GM12878 (cell line): ENCODE measurements around the gene MRPL23. TPM values are rescaled to one million over a fixed set of nuclear protein-coding genes. Genes with fewer than 3 reads are reported as not detected.

ENCODE experiments used
- ATAC-seq: fragments of 200-7000 bp; cut with Tn5 transposase; 3 replicates; pipeline ENCODE4 v1.9.1; 2020; ENCODE audit warnings: mild to moderate bottlenecking, moderate library complexity
- BruUV-seq: library from RNA; stranded (reverse); fragments of 400-500 nt; replicated peaks from 2 replicates; lab custom pipeline; 2021; lab: Mats Ljungman, UMichigan
- CTCF ChIA-PET: fragments of 300-600 bp; sonication (Branson Sonifier 250); formaldehyde crosslinking; extraction: SDS; loops from one replicate; lab custom pipeline; 2021; ENCODE audit warnings: inconsistent platforms; lab: Yijun Ruan, JAX
- POLR2A ChIA-PET: fragments of 350-600 bp; formaldehyde crosslinking; extraction: SDS; loops from one replicate; lab custom pipeline; 2021; ENCODE audit warnings: inconsistent platforms; lab: Charles Lee
- RAD21 ChIA-PET: fragments of 300-600 bp; sonication (Branson Sonifier 250); formaldehyde crosslinking; loops from one replicate; lab custom pipeline; 2023; ENCODE audit warnings: antibody characterized with exemption; ENCODE audit not compliant: unreplicated experiment; lab: Charles Lee
- SMC1A ChIA-PET: fragments of 300-600 bp; sonication (Branson Sonifier 250); formaldehyde crosslinking; loops from one replicate; lab custom pipeline; 2023; ENCODE audit not compliant: unreplicated experiment, uncharacterized antibody; lab: Charles Lee
- DNase-seq: peaks from one replicate; pipeline ENCODE4 v3.0.0-alpha.2; 2011; ENCODE audit warnings: low read depth, low spot score
- FAIRE-seq: peaks from 3 replicates; lab custom pipeline; 2011; peaks lifted over from hg19 to GRCh38; lab: Jason Lieb, UNC
- H2AFZ ChIP-seq: 2 replicates; pipeline ENCODE4 v1.6.0; 2011; ENCODE audit warnings: low read depth, low read length, control low read depth; ENCODE audit not compliant: control insufficient read depth
- H3K27ac ChIP-seq: 2 replicates; pipeline ENCODE4 v1.5.1; 2011; ENCODE audit warnings: control low read depth; ENCODE audit not compliant: control insufficient read depth, insufficient read depth
- H3K27me3 ChIP-seq, 2 experiments: replicated peaks in 1 of 2; 2 replicates each; pipeline versions ENCODE4 v1.6.0 to v1.6.1; 2011; ENCODE audit warnings: low read length in 1 of 2; ENCODE audit not compliant: control insufficient read depth in 2 of 2, insufficient read depth in 2 of 2
- H3K36me3 ChIP-seq, 2 experiments: 2 replicates each; pipeline ENCODE4 v1.5.1; 2011; ENCODE audit warnings: low read length in 1 of 2; ENCODE audit not compliant: control insufficient read depth in 2 of 2, insufficient read depth in 2 of 2
- H3K4me1 ChIP-seq: 2 replicates; pipeline ENCODE4 v1.6.1; 2011; ENCODE audit warnings: mild to moderate bottlenecking, low read length, moderate library complexity, mixed read lengths; ENCODE audit not compliant: control insufficient read depth, insufficient read depth
- H3K4me2 ChIP-seq: 2 replicates; pipeline ENCODE4 v1.6.0; 2011; ENCODE audit warnings: control low read depth; ENCODE audit not compliant: control insufficient read depth, insufficient read depth
- H3K4me3 ChIP-seq: fragments of 200-600 bp; sonication (generic); 2 replicates; pipeline ENCODE4 v1.5.1; 2016
- H3K79me2 ChIP-seq: 2 replicates; pipeline ENCODE4 v1.6.0; 2011; ENCODE audit warnings: low read length; ENCODE audit not compliant: control insufficient read depth, insufficient read depth
- H3K9ac ChIP-seq: 2 replicates; pipeline ENCODE4 v1.8.0; 2011; ENCODE audit warnings: low read length, control low read depth, mixed read lengths; ENCODE audit not compliant: control insufficient read depth, insufficient read depth
- H3K9me3 ChIP-seq: replicated peaks from 3 replicates; pipeline ENCODE4 v1.5.1; 2011; ENCODE audit warnings: mild to moderate bottlenecking, low read length; ENCODE audit not compliant: control insufficient read depth, insufficient read depth
- H4K20me1 ChIP-seq: 2 replicates; pipeline ENCODE4 v1.6.0; 2011; ENCODE audit not compliant: control insufficient read depth, insufficient read depth
- ATF3 ChIP-seq: IDR thresholded peaks from 2 replicates; pipeline ENCODE4 v1.6.1; 2011; ENCODE audit warnings: low read depth, mild to moderate bottlenecking, low read length, moderate library complexity, borderline replicate concordance; ENCODE audit errors: extremely low read depth
- CEBPZ ChIP-seq: fragments of 150-350 bp; IDR thresholded peaks from 2 replicates; pipeline ENCODE4 v1.6.1; 2016; ENCODE audit warnings: low read depth, low read length
- E4F1 ChIP-seq: fragments of 450-650 bp; IDR thresholded peaks from 2 replicates; pipeline ENCODE4 v1.6.1; 2018; ENCODE audit warnings: borderline replicate concordance, mild to moderate bottlenecking; ENCODE audit not compliant: partially characterized antibody
- GABPA ChIP-seq: IDR thresholded peaks from 2 replicates; pipeline ENCODE4 v1.6.1; 2014; ENCODE audit warnings: antibody characterized with exemption, low read depth, mild to moderate bottlenecking, inconsistent platforms
- IKZF2 ChIP-seq, 2 experiments: fragments of 450-650 bp; IDR thresholded peaks; 2 replicates each; pipeline ENCODE4 v1.6.1; 2017; ENCODE audit warnings: mild to moderate bottlenecking in 2 of 2, moderate library complexity in 2 of 2
- RCOR1 ChIP-seq: conservative IDR thresholded peaks from 2 replicates; pipeline ENCODE4 v1.6.1; 2012; ENCODE audit warnings: low read depth, low read length, improper control_type of control experiment
- SP1 ChIP-seq: IDR thresholded peaks from one replicate; pipeline ENCODE4 v1.6.1; 2011; ENCODE audit warnings: low read depth, low read length
- STAT1 ChIP-seq: fragments of 450-650 bp; conservative IDR thresholded peaks from 2 replicates; pipeline ENCODE4 v1.6.1; 2014; ENCODE audit warnings: antibody characterized with exemption, mild to moderate bottlenecking
- TAF1 ChIP-seq: IDR thresholded peaks from 2 replicates; pipeline ENCODE4 v1.6.1; 2011; ENCODE audit warnings: mild to moderate bottlenecking, low read depth, low read length, borderline replicate concordance
- ZBTB4 ChIP-seq: fragments of 450-650 bp; formaldehyde crosslinking; IDR thresholded peaks from 2 replicates; pipeline ENCODE4 v1.4.0; 2022; ENCODE audit warnings: mild to moderate bottlenecking, moderate library complexity
- ZNF24 ChIP-seq: fragments of 450-650 bp; IDR thresholded peaks from 2 replicates; pipeline ENCODE4 v1.6.1; 2017; ENCODE audit warnings: antibody characterized with exemption, mild to moderate bottlenecking
- WGBS: methylation state at CpG from one replicate; pipeline ENCODE4 v1.1.6; 2016; ENCODE audit warnings: low lambda C conversion rate; ENCODE audit not compliant: insufficient replicate concordance, insufficient coverage; ENCODE audit errors: missing lambda C conversion rate; 5-methylcytosine and 5-hydroxymethylcytosine counted together
- in situ Hi-C: fragments of 300-500 bp; cut with MboI; formaldehyde crosslinking; loops from 9 replicates; pipeline ENCODE4 v1.14.3; 2018; ENCODE audit warnings: mixed read lengths
- intact Hi-C: fragments of 100-400 bp; cut with micrococcal nuclease; formaldehyde crosslinking; loops from one replicate; pipeline ENCODE4 v1.14.2; 2022; ENCODE audit not compliant: unreplicated experiment
- polyA plus RNA-seq, 11 experiments: library from polyadenylated mRNA; depleted of rRNA in 4 of 11; unstranded in 6 of 11; stranded (reverse) in 5 of 11; fragments of >200 nt; fragmentation: Nextera tagmentation in 4 of 11; fragmentation: Illumina TruSeq in 1 of 11; extraction: Ambion mirVana in 4 of 11; extraction: Trizol in 1 of 11; gene quantifications; 1 replicate in 1 of 11; 2 replicates in 10 of 11; pipeline versions ENCODE4 v1.2.1 to v1.2.3, GENCODE V29; 2011 to 2016; ENCODE audit warnings: inconsistent platforms in 2 of 11, missing spikeins in 2 of 11, low read depth in 1 of 11
- total RNA-seq, 4 experiments: library from RNA; depleted of rRNA in 3 of 4; stranded (reverse); fragments of >200 nt in 3 of 4; fragmentation: Illumina TruSeq in 1 of 4; extraction: Trizol in 1 of 4; gene quantifications; 2 replicates each; pipeline versions ENCODE4 v1.2.1 to v1.2.3, GENCODE V29; 2013 to 2021
- TF ChIP-seq, protein P1 (sequence below), 3 experiments: IDR thresholded peaks in 2 of 3; conservative IDR thresholded peaks in 1 of 3; 2 replicates each; pipeline ENCODE4 v1.5.1; 2011; ENCODE audit warnings: low read depth in 3 of 3, low read length in 3 of 3, mild to moderate bottlenecking in 3 of 3, control low read depth in 2 of 3, moderate library complexity in 2 of 3, inconsistent platforms in 1 of 3, mixed read lengths in 1 of 3; ENCODE audit not compliant: control insufficient read depth in 2 of 3, insufficient read depth in 1 of 3; ENCODE audit errors: extremely low read depth in 1 of 3

The MRPL23 gene
- total and polyA plus RNA-seq, 10 of the 15 experiments (the other 5 are each of a cell fraction or from before 2014, with no cell fraction given): 1.6 to 207 (median 126) TPM

DNA sequence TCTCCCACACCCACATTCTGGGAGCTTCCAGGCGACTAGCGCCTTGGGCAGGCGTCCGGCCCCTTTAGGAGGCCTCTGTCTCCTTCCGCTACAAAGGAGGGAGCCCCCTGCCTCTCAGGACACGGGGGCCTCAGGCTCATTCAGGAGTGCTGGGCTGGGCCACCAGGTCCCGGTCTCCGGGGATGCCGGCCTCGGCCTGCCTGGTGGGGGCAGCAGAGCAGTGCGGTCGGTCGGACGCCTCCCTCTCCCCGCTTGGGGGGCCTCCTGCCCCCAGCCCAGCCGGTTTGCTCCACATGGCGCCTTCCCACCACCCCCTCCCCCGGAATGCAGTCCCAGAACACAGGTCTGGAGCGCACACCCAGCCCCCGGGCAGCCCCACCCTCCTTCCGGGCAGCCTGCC is 21.9 kb downstream of the MRPL23 start:
- CTCF ChIA-PET: no interaction called here
- Histone ChIP-seq H3K9ac (no peak overlapping the region), H3K27ac (no peak overlapping the region), H2AFZ (no peak overlapping the region), H3K36me3 (no peaks in the 10 kb centered on the region), H4K20me1 (no peaks in the 10 kb centered on the region), H3K4me3 (no peak overlapping the region), H3K4me1 (no peaks in the 10 kb centered on the region), H3K9me3 (no peaks in the 10 kb centered on the region), H3K27me3 (no peaks in the 10 kb centered on the region), H3K4me2 (no peak overlapping the region), H3K79me2 (no peaks in the 10 kb centered on the region)
- SMC1A ChIA-PET: no interaction called here
- BruUV-seq: no TSS peak
- intact Hi-C loops: no loop called here
- RAD21 ChIA-PET: no interaction called here
- in situ Hi-C loops: no loop called here
- FAIRE-seq (no peak), ATAC-seq (no peak), DNase-seq (no peak)
- WGBS: no CpG with 5 or more reads among the region's 21 CpGs
- POLR2A ChIA-PET: no interaction called here
- TF ChIP-seq SP1 (no peak), GABPA (no peak), RCOR1 (no peak), IKZF2 (IDR thresholded peaks at IDR 0.05) (no peak), STAT1 (no peak), ATF3 (no peak), ZNF24 (no peak), CEBPZ (no peak), ZBTB4 (CRISPR knock-in tag) (no peak), TAF1 (no peak), E4F1 (no peak)
- TF ChIP-seq, protein P1, sequence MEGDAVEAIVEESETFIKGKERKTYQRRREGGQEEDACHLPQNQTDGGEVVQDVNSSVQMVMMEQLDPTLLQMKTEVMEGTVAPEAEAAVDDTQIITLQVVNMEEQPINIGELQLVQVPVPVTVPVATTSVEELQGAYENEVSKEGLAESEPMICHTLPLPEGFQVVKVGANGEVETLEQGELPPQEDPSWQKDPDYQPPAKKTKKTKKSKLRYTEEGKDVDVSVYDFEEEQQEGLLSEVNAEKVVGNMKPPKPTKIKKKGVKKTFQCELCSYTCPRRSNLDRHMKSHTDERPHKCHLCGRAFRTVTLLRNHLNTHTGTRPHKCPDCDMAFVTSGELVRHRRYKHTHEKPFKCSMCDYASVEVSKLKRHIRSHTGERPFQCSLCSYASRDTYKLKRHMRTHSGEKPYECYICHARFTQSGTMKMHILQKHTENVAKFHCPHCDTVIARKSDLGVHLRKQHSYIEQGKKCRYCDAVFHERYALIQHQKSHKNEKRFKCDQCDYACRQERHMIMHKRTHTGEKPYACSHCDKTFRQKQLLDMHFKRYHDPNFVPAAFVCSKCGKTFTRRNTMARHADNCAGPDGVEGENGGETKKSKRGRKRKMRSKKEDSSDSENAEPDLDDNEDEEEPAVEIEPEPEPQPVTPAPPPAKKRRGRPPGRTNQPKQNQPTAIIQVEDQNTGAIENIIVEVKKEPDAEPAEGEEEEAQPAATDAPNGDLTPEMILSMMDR (IDR thresholded peaks at IDR 0.05 in 2 of 3, conservative IDR thresholded peaks at IDR 0.05 in 1 of 3; ENCODE audit: control insufficient read depth in 2 of 3, extremely low read depth in 1 of 3, insufficient read depth in 1 of 3, low read depth in 3 of 3, low read length in 3 of 3): no peak
